A673 (cell line): ENCODE measurements around the gene SPIN1. TPM values are rescaled to one million over a fixed set of nuclear protein-coding genes. Genes with fewer than 3 reads are reported as not detected.

Source experiments
- BruUV-seq: library from RNA; stranded (reverse); fragments of 400-500 nt; replicated peaks from 2 replicates; lab custom pipeline; 2021; lab: Mats Ljungman, UMichigan
- CTCF ChIA-PET: fragments of 300-600 bp; sonication (Branson Sonifier 250); formaldehyde crosslinking; loops from one replicate; lab custom pipeline; 2022; ENCODE audit warnings: antibody characterized with exemption; lab: Charles Lee
- POLR2A ChIA-PET: fragments of 300-600 bp; sonication (Branson Sonifier 250); formaldehyde crosslinking; loops from one replicate; lab custom pipeline; 2022; ENCODE audit warnings: antibody characterized with exemption; ENCODE audit not compliant: low non-redundant PET; lab: Charles Lee
- DNase-seq: peaks from one replicate; pipeline ENCODE4 v3.0.0-alpha.2; 2015; ENCODE audit warnings: low spot score
- H3K27ac ChIP-seq: fragments of 200-600 bp; sonication (generic); 2 replicates; pipeline ENCODE4 v1.5.1; 2016; ENCODE audit warnings: mixed run types, low read depth, mild to moderate bottlenecking, mixed read lengths, antibody characterized with exemption, low read length; ENCODE audit not compliant: poor library complexity, severe bottlenecking
- H3K27me3 ChIP-seq: fragments of 200-600 bp; sonication (generic); replicated peaks from 2 replicates; pipeline ENCODE4 v1.6.1; 2017; ENCODE audit warnings: mixed run types, low read depth, mild to moderate bottlenecking, mixed read lengths, antibody characterized with exemption, low read length; ENCODE audit not compliant: insufficient read depth, poor library complexity
- H3K36me3 ChIP-seq: fragments of 200-600 bp; sonication (generic); 2 replicates; pipeline ENCODE4 v1.6.1; 2016; ENCODE audit warnings: mixed run types, mild to moderate bottlenecking, mixed read lengths, antibody characterized with exemption, low read length; ENCODE audit not compliant: insufficient read depth, poor library complexity, severe bottlenecking
- H3K4me1 ChIP-seq: fragments of 200-600 bp; sonication (generic); 2 replicates; pipeline ENCODE4 v1.6.1; 2017; ENCODE audit warnings: mixed run types, mild to moderate bottlenecking, mixed read lengths, antibody characterized with exemption, low read length; ENCODE audit not compliant: insufficient read depth, poor library complexity, severe bottlenecking
- H3K4me3 ChIP-seq: fragments of 200-600 bp; sonication (generic); 2 replicates; pipeline ENCODE4 v1.5.1; 2016; ENCODE audit warnings: low read depth, mixed run types, mild to moderate bottlenecking, mixed read lengths, low read length; ENCODE audit not compliant: poor library complexity, severe bottlenecking
- H3K9me3 ChIP-seq: fragments of 200-600 bp; sonication (generic); 2 replicates; pipeline ENCODE4 v1.6.1; 2016; ENCODE audit warnings: mixed run types, low read depth, mild to moderate bottlenecking, mixed read lengths, antibody characterized with exemption, low read length; ENCODE audit not compliant: poor library complexity, severe bottlenecking
- CTCF ChIP-seq: fragments of 300-800, 200-600 bp; sonication (generic); conservative IDR thresholded peaks from 2 replicates; pipeline ENCODE4 v1.5.1; 2017; ENCODE audit warnings: low read depth, mild to moderate bottlenecking, antibody characterized with exemption, low read length, moderate library complexity, mixed read lengths
- EZH2 ChIP-seq: fragments of 200-600 bp; sonication (generic); IDR thresholded peaks from 2 replicates; pipeline ENCODE4 v1.6.1; 2017; ENCODE audit warnings: borderline replicate concordance, low read depth, mild to moderate bottlenecking, mixed read lengths, antibody characterized with exemption, low read length; ENCODE audit not compliant: poor library complexity, severe bottlenecking
- intact Hi-C: fragments of 100-400 bp; cut with micrococcal nuclease; formaldehyde crosslinking; loops from one replicate; pipeline ENCODE4 v1.10.0; 2022; ENCODE audit not compliant: unreplicated experiment
- total RNA-seq: library from RNA; stranded (reverse); gene quantifications from 2 replicates; pipeline ENCODE4 v1.2.3, GENCODE V29; 2021

The SPIN1 gene
- total RNA-seq, 1 experiment from 2014 or later: 157 TPM

GRCh38 chr9:88437210-88438146 is 49.2 kb downstream of the SPIN1 start:
- CTCF ChIA-PET: no interaction called here
- TF ChIP-seq EZH2 (no peak), CTCF (no peak)
- POLR2A ChIA-PET: no interaction called here
- no TSS peak for BruUV-seq
- no peaks in the 10 kb centered on the region for H3K27me3 ChIP-seq
- intact Hi-C loops: no loop called here
- H3K9me3 ChIP-seq: no peaks in the 10 kb centered on the region
- H3K27ac ChIP-seq: no peak overlapping the region
- H3K4me1 ChIP-seq: peaks cover 3% of the 10 kb centered on the region
- H3K4me3 ChIP-seq: no peak overlapping the region
- no peak for DNase-seq
- H3K36me3 ChIP-seq: peaks cover 42% of the 10 kb centered on the region

- Histone ChIP-seq H3K9me3 (no peaks in the 10 kb centered on the region), H3K27me3 (no peaks in the 10 kb centered on the region), H3K4me1 (peaks cover 7% of the 10 kb centered on the region), H3K4me3 (no peak overlapping the region), H3K36me3 (peaks cover 29% of the 10 kb centered on the region), H3K27ac (no peak overlapping the region)
- intact Hi-C loops: no loop called here
- CTCF ChIA-PET: no interaction called here
- no peak for TF ChIP-seq EZH2
- no peak for TF ChIP-seq CTCF
- no TSS peak for BruUV-seq
- DNase-seq: no peak
- POLR2A ChIA-PET: no interaction called here
Observed at GRCh38 chr9:88438811-88439210, 50.6 kb downstream of the SPIN1 start.

GRCh38 chr9:88441301-88442007 is 53.2 kb downstream of the SPIN1 start:
- BruUV-seq: no TSS peak

More at GRCh38 chr9:88441301-88442007, 53.2 kb downstream of the SPIN1 start:
- H3K27ac ChIP-seq: no peak overlapping the region
- TF ChIP-seq EZH2: no peak
- TF ChIP-seq CTCF: no peak
- H3K36me3 ChIP-seq: peaks cover 8% of the 10 kb centered on the region
- H3K9me3 ChIP-seq: peaks cover 4% of the 10 kb centered on the region
- no peak for DNase-seq
- ChIA-PET POLR2A (no interaction called here), CTCF (no interaction called here)
- H3K4me3 ChIP-seq: no peak overlapping the region
- intact Hi-C loops: no loop called here
- no peaks in the 10 kb centered on the region for H3K27me3 ChIP-seq
- H3K4me1 ChIP-seq: peaks cover 7% of the 10 kb centered on the region
